BLaER1 (cell line): Measurements from ENCODE around the gene INSRR.

Experiments
- H3K27ac ChIP-seq: shearing (Covaris generic); formaldehyde crosslinking; 2 replicates; pipeline ENCODE4 v1.8.1; 2022
- H3K27me3 ChIP-seq: shearing (Covaris generic); formaldehyde crosslinking; 2 replicates; pipeline ENCODE4 v1.8.1; 2022
- H3K36me3 ChIP-seq: shearing (Covaris generic); formaldehyde crosslinking; 2 replicates; pipeline ENCODE4 v1.8.1; 2022
- H3K4me1 ChIP-seq: shearing (Covaris generic); formaldehyde crosslinking; 2 replicates; pipeline ENCODE4 v1.8.1; 2022
- H3K4me2 ChIP-seq: shearing (Covaris generic); formaldehyde crosslinking; 2 replicates; pipeline ENCODE4 v1.8.1; 2022
- H3K4me3 ChIP-seq: shearing (Covaris generic); formaldehyde crosslinking; 2 replicates; pipeline ENCODE4 v1.8.1; 2022
- H3K9ac ChIP-seq: shearing (Covaris generic); formaldehyde crosslinking; 2 replicates; pipeline ENCODE4 v1.8.1; 2022
- H3K9me3 ChIP-seq: shearing (Covaris generic); formaldehyde crosslinking; 2 replicates; pipeline ENCODE4 v1.8.1; 2022
- H4K20me1 ChIP-seq: shearing (Covaris generic); formaldehyde crosslinking; 2 replicates; pipeline ENCODE4 v1.8.1; 2022
- Cebpa-rat ChIP-seq: shearing (Covaris generic); IDR thresholded peaks from 2 replicates; pipeline ENCODE4 v1.8.1; 2022

INSRR gene

GRCh38 chr1:156854634-156855033, 4.3 kb downstream of the INSRR start:
- H4K20me1 ChIP-seq: peaks cover 12% of the 10 kb centered on the region
- no peak overlapping the region for H3K4me3 ChIP-seq
- no peak for TF ChIP-seq Cebpa-rat
- peaks cover 5% of the 10 kb centered on the region for H3K4me1 ChIP-seq
- H3K27me3 ChIP-seq: peaks cover 35% of the 10 kb centered on the region
- no peaks in the 10 kb centered on the region for H3K36me3 ChIP-seq
- H3K4me2 ChIP-seq: no peak overlapping the region
- no peaks in the 10 kb centered on the region for H3K9me3 ChIP-seq
- no peak overlapping the region for H3K27ac ChIP-seq
- H3K9ac ChIP-seq: no peak overlapping the region

GRCh38 chr1:156853761-156854160, 5.2 kb downstream of the INSRR start:
- Histone ChIP-seq H3K9ac (no peak overlapping the region), H3K4me3 (no peak overlapping the region), H3K4me1 (peaks cover 4% of the 10 kb centered on the region), H3K27me3 (peaks cover 26% of the 10 kb centered on the region), H4K20me1 (peaks cover 7% of the 10 kb centered on the region; the same call in 1 of the 2 replicates), H3K9me3 (no peaks in the 10 kb centered on the region), H3K36me3 (no peaks in the 10 kb centered on the region), H3K27ac (no peak overlapping the region), H3K4me2 (no peak overlapping the region)
- TF ChIP-seq Cebpa-rat: no peak

DNA sequence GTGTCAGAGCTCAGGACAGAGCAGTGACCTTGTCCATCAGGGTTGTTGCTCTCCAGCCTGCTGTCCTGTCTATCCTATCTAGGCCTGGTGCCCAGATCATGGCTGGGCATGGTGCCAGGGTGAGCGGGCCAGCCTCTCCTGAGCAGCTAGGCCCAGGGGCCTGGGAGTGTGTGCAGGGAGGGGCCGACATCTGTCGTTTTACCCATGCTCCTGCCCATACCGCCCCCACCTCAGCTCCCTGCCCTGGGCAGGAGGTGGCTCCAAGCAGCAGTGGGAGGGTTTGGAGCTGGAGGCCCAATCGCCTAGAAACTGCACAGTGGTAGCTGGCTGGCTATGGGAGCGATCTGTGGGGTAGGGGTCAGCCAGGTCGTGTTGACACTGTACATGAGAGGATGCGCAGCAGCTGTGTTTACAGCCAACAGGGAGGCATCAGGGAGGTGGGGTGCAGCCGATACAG, 6.5 kb downstream of the INSRR start:
- Histone ChIP-seq H3K4me3 (no peak overlapping the region), H3K36me3 (no peaks in the 10 kb centered on the region), H3K4me1 (peaks cover 17% of the 10 kb centered on the region), H3K4me2 (no peak overlapping the region), H3K27ac (no peak overlapping the region), H3K9ac (no peak overlapping the region), H3K27me3 (peaks cover 16% of the 10 kb centered on the region), H3K9me3 (no peaks in the 10 kb centered on the region), H4K20me1 (no peaks in the 10 kb centered on the region)
- TF ChIP-seq Cebpa-rat: no peak

DNA sequence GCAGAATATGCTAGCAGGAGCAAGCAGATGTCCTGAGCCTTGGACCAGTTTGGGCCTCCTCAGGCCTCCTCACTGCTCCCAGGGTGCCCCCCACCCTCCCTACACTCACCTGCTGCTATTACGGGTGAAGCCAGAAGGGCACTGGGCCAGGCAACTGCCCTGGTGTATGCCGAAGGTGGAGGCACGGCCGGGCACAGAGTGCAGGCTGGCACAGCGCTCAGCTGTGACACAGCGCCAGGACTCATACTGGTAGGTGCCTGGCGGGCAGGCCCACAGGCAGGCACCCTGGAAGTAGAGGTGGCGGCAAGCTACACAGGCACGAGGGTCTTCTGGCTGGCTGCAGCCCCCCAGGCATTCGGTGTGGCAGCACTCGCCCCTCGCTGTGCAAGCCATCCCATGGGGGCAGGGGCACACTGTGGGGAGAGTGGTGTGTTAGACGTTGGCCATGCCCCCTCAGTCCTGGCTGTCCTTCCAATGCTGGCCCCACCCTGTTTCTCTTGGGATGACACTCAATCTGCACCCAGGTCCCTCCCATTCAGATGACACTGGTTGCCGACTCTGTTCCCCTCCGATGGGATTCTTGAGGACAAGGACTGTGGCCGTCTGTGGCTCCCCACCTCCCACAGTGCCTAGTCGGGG, 7.0 kb downstream of the INSRR start:
- no peaks in the 10 kb centered on the region for H4K20me1 ChIP-seq
- no peak for TF ChIP-seq Cebpa-rat
- no peak overlapping the region for H3K4me2 ChIP-seq
- peaks cover 20% of the 10 kb centered on the region for H3K4me1 ChIP-seq
- peaks cover 11% of the 10 kb centered on the region; the same call in 1 of the 2 replicates for H3K27me3 ChIP-seq
- no peak overlapping the region for H3K4me3 ChIP-seq
- no peak overlapping the region for H3K9ac ChIP-seq
- no peak overlapping the region for H3K27ac ChIP-seq
- no peaks in the 10 kb centered on the region for H3K9me3 ChIP-seq
- no peaks in the 10 kb centered on the region for H3K36me3 ChIP-seq

DNA sequence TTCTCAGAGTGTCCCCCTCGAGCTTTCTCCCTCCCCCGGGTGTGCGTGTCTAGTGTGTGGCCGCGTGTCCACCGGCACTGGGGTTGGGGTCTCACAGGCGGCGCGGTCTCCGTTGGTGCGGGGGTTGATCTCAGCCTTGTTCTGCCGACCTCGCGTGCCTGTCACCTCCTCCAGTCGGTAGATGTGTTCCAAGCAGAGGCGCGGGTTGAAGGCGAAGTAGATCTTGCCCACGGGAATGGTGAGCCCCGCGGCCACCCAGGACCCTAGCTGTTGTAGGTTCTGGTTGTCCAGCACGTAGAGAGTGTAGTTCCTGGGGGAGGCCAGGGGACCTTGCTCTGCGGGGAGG, 9.8 kb downstream of the INSRR start:
- H3K27me3 ChIP-seq: 0 out of 2 replicates have a peak, but pooled peaks cover 4% of the 10 kb centered on the region
- no peak overlapping the region for H3K4me3 ChIP-seq
- H4K20me1 ChIP-seq: no peaks in the 10 kb centered on the region
- H3K4me2 ChIP-seq: peak overlapping the region; percentile 77
- no peaks in the 10 kb centered on the region for H3K9me3 ChIP-seq
- no peak for TF ChIP-seq Cebpa-rat
- no peak overlapping the region for H3K9ac ChIP-seq
- H3K36me3 ChIP-seq: no peaks in the 10 kb centered on the region
- H3K27ac ChIP-seq: no peak overlapping the region
- H3K4me1 ChIP-seq: peaks cover 20% of the 10 kb centered on the region

DNA sequence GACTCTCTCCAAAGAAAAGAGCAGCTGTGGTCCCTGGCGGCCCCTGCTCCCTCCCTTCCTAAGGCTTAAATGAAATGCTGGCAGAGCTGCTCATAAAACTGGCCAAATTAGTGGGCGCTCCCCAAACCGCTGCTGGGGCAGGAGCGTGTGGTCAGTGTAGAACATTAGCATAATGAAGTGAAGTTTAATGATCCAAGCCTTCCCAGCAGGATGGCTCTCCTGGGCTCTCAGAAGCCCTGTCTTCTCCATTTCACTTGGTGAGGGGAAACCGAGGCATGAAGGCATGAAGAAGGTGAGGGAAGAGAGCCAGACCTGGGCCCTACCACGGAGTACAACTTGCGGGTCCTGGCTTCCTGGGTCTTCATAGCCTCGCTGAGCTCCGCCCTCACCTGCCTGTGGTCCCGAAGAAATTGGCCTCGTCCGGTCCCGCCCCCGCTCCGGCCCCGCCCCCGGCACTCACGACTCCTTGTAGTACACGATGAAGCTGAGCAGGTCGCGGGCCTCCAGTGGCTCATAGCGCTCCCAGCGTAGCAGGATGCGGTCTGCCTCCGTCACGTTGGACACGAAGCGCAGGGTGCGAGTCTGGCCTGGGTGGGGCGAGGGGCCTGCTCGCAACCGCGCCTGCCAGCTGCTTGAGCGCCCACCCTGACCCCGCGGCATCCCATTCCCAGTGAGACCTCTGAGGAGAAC, 10.3 kb downstream of the INSRR start:
- TF ChIP-seq Cebpa-rat: no peak
- no peak overlapping the region for H3K27ac ChIP-seq
- H4K20me1 ChIP-seq: no peaks in the 10 kb centered on the region
- H3K4me2 ChIP-seq: peak overlapping the region; percentile 77
- no peak overlapping the region for H3K4me3 ChIP-seq
- H3K4me1 ChIP-seq: peaks cover 20% of the 10 kb centered on the region
- no peaks in the 10 kb centered on the region for H3K36me3 ChIP-seq
- H3K27me3 ChIP-seq: 0 out of 2 replicates have a peak, but pooled peaks cover 4% of the 10 kb centered on the region
- no peak overlapping the region for H3K9ac ChIP-seq
- no peaks in the 10 kb centered on the region for H3K9me3 ChIP-seq

GRCh38 chr1:156847591-156848460, 11.1 kb downstream of the INSRR start:
- H3K27me3 ChIP-seq: 0 out of 2 replicates have a peak, but pooled peaks cover 4% of the 10 kb centered on the region
- H3K27ac ChIP-seq: no peak overlapping the region
- no peaks in the 10 kb centered on the region for H3K36me3 ChIP-seq
- TF ChIP-seq Cebpa-rat: no peak
- H3K4me3 ChIP-seq: no peak overlapping the region
- no peak overlapping the region for H3K9ac ChIP-seq
- no peaks in the 10 kb centered on the region for H3K9me3 ChIP-seq
- H4K20me1 ChIP-seq: no peaks in the 10 kb centered on the region
- H3K4me2 ChIP-seq: peak overlapping the region; percentile 77
- H3K4me1 ChIP-seq: peaks cover 20% of the 10 kb centered on the region

- peaks cover 20% of the 10 kb centered on the region for H3K4me1 ChIP-seq
- H3K27ac ChIP-seq: no peak overlapping the region
- H3K36me3 ChIP-seq: no peaks in the 10 kb centered on the region
- H3K9ac ChIP-seq: no peak overlapping the region
- H3K4me3 ChIP-seq: no peak overlapping the region
- no peaks in the 10 kb centered on the region for H4K20me1 ChIP-seq
- TF ChIP-seq Cebpa-rat: no peak
- no peaks in the 10 kb centered on the region for H3K9me3 ChIP-seq
- H3K4me2 ChIP-seq: no peak overlapping the region
- H3K27me3 ChIP-seq: 0 out of 2 replicates have a peak, but pooled peaks cover 4% of the 10 kb centered on the region
Measured at GRCh38 chr1:156846643-156847042, 12.3 kb downstream of the INSRR start.

DNA sequence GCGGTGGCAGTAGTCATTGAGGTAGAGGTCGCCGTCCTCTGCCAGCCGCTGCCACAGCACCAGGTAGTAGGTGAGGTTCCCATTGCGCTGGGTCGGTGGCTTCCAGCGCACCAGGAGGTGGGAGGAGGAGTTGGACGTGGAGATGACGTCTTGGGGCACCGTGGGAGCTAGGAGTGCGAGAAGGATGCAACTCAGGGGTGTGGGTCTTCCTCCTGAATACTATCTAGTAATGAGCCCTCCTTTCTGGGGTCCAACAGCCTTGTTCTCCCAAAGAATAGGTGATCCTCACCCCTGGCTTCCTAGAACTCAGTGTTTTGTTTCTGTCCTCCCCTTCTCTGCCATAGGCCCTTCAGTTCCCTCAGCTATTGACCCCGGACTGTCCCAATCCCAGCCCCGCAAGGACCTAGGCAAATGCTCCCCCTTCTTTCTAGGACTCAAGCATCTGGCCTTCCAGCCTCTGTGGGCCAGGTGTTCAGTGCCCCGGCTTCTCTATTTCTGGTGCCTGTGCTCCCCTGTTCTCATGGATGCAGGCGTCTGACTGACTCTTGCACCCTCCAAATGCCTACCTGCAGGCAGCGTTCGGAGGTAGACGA, 12.9 kb downstream of the INSRR start:
- 0 out of 2 replicates have a peak, but pooled peaks cover 4% of the 10 kb centered on the region for H3K27me3 ChIP-seq
- H3K9me3 ChIP-seq: no peaks in the 10 kb centered on the region
- H3K9ac ChIP-seq: no peak overlapping the region
- no peaks in the 10 kb centered on the region for H3K36me3 ChIP-seq
- no peak overlapping the region for H3K4me3 ChIP-seq
- H4K20me1 ChIP-seq: no peaks in the 10 kb centered on the region
- no peak overlapping the region for H3K27ac ChIP-seq
- peaks cover 20% of the 10 kb centered on the region for H3K4me1 ChIP-seq
- H3K4me2 ChIP-seq: no peak overlapping the region
- no peak for TF ChIP-seq Cebpa-rat
